GM21528 (cell line): ENCODE measurements around the gene CRISPLD2.
"Not testable (repeated sequence)": the region's sequence is repeated elsewhere in the genome, so short reads cannot be mapped to it uniquely, and the experiment has no call there.

Source experiments
- ATAC-seq: cut with Tn5 transposase; IDR thresholded peaks from one replicate; pipeline ENCODE4 v1.9.1; 2021; ENCODE audit warnings: mild to moderate bottlenecking, moderate library complexity; ENCODE audit not compliant: unreplicated experiment, low FRiP score

CRISPLD2 gene

DNA sequence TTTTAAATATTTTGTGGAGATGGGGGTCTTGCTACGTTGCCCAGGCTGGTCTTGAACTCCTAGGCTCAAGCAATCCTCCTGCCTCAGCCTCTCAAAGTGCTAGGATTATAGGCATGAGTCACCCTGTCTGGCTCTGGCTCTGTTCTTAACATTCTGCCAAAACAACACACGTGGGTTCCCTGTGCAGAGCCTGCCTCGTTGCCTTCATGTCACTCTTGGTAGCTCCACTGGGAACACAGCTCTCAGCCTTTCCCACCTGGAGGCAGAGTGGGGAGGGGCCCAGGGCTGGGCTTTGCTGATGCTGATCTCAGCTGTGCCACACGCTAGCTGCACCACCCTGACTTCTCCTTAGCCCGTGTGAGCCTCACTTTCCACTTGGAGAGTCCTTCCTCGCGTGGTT lies 19.3 kb downstream of the CRISPLD2 start:
- no peak for ATAC-seq

DNA sequence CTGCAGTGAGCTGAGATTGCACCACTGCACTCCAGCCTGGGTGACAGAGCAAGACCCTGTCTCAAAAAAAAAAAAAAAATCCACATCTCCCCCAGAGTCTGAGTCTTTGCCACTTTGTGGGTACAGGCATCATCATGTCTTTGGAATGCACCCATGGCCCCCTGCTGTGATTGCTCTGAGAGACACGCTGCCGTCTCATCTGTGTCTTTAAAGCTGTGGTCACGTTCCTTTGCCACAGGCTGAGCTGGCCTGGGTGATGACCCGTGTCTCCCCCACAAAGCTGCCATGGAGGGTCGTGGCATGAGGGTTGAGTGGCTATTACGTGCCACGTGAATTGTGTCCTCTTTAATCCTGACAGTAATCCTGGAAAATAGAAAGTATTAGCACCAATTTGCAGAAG lies 20.2 kb downstream of the CRISPLD2 start:
- ATAC-seq = no peak

DNA sequence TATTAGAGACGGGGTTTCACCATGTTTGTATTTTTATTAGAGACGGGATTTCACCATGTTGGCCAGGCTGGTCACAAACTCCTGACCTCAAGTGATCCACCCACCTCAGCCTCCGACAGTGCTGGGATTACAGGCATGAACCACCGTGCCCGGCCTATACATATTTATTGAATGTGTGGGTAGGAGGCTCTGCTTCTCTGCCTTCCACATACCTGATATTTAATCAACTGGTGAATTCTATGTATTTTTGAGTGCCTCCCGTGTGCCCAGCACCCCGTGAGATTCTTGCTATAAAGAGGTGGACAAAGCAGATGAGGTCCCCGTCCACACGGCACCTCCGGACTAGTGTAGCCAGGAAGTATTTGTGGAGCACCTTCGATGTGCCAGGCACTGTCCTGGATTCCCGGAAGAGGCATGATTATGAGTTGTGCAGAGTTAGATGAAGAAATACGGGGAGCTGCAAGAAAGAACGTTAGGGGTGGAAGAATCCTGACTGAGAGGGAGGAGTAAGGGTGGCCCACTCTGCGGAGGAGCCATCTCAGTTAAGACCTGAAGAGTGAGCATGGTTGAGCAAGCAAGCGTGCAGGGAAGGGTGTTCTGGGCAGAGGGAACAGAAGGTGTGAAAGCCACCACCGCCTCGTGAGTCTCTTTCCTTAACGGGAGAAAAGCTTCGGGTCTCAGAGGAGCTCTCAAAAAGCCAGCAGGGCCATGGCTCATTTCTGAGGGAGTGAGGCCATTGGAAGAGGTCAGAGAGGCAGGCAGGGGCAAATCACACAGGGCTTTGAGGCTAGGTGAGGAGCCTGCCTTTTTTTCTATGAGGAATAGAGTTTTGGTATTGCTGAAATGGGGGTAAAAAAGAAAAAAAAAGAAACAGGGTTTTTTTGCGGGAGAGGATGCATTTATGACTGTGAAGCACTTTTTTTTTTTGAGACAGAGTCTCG lies 21.2 kb downstream of the CRISPLD2 start:
- no peak for ATAC-seq

DNA sequence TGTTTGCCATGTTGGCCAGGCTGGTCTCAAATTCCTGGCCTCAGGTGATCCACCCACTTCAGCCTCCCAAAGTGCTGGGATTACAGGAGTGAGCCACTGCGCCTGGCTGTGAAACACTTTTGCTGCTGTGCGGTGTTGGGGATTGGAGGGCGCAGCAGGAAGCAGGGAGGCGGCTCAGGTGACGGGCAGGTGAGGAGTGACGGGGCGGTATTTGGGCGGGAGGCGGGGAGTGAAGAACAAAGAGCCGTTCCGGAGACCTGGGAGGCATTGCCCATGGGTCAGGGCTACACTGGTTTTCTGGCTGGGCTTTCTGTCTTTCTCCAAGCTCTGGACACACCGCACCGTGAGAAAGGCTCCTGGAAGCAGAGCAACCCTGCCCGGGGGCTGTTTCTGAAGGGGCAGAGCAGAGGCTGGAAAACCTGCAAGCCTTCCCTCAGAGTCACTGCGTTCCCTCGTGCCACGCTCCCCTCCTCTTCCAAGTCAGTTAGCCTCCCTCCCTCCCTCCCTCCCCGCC lies 22.1 kb downstream of the CRISPLD2 start:
- no peak for ATAC-seq

DNA sequence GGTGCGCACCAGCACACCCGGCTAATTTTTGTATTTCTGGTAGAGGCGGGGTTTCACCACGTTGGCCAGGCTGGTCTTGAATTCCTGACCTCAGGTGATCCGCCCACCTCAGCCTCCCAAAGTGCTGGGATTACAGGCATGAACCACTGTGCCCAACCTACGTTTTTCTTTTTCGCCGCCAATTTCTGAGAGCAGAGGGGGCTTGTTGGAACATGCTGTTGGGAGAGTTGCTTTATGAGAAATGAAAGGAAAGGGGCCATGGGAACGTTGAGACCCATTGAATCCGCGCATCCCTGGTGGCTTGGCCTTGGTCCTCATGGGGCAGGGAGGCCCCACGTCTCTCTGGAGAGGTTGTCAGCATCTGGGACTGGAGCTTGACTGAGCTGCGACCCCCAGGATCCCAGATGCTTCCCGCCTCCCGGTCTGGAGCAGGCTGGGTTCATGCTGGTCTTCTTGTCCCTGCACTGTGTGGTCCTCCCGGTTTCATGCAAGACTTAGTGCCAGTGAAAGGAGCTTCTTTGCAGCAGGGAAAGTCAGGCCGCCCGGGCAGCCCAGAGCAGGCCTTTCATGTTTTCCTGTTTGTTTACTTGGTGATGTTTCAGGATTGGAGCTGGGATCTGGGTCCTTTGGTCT lies 22.8 kb downstream of the CRISPLD2 start:
- no peak for ATAC-seq

DNA sequence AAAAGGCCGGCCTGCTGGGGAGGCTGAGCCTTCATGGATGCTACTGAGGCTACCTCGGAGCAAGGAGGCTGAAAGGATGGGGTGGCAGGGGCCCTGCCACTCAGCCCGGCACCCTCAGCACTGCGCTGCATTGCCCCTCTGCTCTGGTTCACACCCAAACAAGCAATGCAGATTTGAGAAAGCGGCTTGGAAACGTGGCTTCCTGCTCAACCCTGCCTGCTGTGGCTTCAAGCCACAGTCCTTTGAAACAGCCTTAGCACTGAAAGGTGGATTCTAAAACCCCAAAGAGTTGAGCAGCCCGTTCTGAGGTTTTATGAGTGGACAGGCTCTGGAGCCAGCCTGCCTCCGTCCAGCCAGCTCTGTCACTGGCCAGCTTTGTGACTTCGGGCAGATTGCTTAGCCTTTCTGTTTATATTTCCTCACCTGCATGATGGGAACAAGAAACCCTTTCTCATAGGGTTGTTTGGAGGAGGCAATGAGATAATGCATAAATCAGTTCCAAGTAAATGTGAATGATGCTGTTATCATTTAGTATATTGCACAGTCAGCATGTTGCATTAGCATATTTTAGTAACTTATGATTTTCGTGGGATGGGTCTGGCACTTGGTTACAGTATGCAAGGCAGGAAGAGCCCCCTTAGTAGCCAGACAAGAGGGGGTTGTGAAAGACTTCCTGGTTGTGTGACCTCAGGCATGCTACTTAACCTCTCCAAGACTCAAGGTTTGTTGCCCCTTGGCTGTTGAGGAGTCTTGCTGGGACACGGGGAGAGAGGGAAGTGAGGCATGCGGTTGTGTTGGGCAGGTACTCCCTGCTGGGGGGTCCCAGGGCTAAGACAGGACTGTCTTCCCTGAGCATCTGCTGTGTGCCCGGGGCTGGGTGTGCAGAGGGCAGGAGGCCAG lies 23.6 kb downstream of the CRISPLD2 start:
- no peak for ATAC-seq

DNA sequence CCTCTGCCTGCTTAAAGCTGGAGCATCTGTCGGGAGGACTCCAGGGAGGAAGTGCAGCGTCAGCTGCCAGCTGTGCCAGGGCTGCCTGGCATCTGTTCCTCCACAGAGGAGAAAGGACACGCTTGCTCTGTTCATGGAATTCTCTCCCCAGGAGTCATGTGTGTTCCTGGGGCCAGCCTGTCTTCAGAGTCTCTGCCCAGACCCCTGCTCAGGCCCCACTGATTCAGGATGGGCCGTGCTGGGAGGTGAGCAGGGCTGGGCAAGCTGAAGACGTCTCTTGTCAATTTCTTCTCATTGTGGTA lies 24.2 kb downstream of the CRISPLD2 start:
- ATAC-seq = no peak

DNA sequence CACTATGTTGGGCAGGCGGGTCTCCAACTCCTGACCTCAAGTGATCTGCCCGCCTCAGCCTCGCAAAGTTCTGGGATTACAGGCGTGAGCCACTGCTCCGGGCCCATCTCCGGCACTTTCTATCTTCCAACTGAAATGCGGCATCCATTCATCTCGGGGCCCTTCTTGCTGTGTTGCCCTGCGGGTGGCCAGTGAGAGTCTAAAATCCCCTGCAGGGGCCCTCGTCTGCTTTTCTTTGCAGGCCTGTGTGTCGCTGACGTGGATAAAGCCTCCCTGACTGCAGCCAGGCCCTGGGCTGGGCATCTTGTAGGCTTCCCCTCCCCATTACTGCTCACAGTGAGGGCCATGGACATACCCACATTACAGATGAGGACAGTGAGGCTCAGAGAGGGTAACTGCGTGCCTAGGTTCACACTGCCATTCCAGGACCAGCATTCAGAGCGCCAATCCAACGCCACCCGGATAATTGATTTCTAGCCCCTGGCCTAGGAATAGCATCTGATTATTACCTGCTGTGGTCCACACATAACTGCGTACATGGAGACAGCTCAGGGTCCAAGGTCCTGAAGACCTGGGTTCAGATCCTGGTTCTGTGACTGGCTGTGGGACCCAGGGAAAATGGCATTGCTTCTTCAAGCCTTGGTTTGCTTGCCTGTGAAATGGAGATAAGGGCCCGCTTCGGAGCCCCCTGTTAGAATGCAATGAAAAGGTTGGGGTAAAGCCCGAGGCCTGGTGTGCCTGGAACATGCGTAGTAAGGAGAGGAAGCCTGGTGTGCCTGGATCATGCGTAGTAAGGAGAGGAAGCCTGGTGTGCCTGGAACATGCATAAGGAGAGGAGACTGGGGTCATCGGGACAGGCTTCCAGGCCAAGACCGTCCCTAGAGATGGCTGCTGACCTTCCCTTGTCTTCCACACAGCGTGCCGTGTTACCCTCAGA lies 25.0 kb downstream of the CRISPLD2 start:
- ATAC-seq = no peak

DNA sequence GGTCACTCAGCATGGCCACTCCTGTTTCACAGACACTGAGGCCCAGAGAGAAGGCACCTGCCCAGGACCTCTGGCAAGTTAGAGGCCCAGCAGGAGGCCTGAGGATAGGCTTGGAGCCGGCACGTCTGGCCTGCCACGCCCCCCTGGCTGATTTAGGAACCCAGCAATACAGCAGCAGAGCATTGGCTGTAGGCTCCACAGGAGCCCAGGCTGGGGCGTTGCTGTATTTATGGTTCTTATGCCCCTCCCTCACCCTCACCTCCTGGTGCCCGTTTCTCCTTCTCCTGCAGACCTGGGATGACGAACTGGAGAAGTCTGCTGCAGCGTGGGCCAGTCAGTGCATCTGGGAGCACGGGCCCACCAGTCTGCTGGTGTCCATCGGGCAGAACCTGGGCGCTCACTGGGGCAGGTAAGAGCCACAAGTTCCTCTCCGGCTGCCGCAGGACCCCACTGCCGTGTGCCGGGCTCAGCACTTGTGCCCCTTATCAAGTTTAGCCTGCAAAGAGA lies 25.8 kb downstream of the CRISPLD2 start:
- no peak for ATAC-seq

DNA sequence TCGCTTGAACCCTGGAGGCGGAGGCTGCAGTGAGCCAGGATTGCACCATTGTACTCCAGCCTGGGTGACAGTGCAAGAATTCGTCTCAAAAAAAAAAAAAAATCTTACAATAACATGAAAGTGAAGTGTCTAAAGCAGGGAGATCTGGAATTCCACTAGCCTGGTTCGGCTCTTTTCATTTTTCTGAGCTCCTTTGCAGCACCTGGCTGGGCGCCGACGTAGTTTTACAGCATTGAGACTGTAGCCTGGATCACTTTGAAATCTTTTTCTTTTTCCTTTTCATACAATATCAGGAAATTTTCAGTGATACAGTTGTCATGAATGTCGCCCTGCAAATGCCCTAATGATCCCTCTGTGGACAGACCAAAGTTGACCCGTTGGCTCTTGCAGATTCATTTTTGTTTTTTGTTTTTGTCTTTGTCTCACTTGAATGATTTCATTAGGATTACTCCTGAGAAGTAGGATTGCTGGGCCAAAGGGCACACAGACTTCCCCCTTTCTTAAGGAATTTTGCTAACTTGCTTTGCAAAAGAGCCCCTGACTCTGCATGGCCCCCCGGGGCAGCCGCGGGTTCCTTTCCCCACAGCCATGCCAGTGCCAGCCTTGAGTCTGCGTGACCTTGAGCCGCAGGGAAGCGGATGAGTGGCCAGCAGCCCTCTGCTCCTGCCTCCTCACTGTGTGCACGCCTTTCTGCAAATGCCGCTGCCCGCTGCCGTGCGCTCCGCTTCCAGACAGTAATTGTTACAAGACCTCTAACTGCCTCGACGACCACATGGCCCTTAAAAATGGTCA lies 28.0 kb downstream of the CRISPLD2 start:
- no peak for ATAC-seq

DNA sequence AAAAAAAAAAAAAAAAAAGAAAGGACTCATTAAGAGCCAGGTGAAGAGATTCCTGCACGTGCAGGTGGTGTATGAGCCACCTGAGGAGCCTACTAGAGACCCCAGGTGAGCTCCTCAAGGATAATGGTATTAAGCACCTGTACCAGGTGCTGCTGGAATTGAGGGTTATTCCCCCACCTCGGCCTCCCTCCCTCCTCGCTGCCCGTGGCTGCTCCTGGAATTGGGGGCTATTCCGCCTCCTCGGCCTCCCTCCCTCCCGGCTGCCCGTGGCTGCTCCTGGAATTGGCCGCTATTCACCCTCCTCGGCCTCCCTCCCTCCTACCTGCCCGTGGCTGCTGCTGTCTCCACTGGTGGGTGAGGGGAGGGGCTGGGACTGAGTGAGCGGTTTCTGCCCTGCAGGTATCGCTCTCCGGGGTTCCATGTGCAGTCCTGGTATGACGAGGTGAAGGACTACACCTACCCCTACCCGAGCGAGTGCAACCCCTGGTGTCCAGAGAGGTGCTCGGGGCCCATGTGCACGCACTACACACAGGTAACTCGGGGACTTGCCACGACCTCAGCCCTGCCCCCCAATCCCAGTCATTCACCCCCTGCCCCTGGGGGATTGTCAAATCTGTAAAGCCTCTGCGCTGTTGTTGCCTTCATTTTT lies 29.3 kb downstream of the CRISPLD2 start:
- ATAC-seq = no peak

DNA sequence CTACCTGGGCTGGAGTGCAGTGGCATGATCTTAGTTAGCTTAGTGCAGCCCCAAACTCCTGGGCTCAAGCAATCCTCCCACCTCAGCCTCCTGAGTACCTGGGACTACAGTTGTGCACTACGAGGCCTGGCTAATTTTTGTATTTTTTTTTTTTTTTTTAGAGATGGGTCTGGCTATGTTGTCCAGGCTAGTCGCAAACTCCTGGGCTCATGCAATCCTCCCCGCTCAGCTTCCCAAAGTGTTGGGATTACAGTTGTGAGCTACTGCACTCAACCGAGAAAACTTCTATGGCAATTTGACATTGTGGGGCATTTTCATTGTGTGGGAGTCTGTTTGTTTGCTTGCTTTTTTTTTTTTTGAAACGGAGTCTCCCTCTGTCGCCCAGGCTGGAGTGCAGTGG lies 30.0 kb downstream of the CRISPLD2 start:
- no peak for ATAC-seq

DNA sequence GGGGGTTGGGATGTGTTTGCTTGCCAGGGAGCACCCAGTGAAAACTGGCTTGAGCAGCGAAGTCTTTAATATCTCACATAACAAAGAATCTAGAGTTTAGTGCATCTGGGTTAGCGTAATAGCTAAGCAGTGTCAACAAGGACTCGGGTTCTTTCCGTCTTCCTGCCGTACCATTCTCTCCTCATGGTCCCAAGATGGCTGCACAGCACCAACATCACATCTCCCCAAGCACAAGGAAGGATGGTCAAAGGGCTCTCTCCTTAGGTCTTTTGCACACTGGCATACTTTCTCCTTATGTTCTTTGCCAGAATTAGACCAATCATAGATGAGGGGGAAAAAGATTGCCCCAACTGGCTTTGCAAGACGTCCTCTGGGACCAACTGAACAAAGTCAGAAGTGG lies 30.9 kb downstream of the CRISPLD2 start:
- ATAC-seq = no peak

DNA sequence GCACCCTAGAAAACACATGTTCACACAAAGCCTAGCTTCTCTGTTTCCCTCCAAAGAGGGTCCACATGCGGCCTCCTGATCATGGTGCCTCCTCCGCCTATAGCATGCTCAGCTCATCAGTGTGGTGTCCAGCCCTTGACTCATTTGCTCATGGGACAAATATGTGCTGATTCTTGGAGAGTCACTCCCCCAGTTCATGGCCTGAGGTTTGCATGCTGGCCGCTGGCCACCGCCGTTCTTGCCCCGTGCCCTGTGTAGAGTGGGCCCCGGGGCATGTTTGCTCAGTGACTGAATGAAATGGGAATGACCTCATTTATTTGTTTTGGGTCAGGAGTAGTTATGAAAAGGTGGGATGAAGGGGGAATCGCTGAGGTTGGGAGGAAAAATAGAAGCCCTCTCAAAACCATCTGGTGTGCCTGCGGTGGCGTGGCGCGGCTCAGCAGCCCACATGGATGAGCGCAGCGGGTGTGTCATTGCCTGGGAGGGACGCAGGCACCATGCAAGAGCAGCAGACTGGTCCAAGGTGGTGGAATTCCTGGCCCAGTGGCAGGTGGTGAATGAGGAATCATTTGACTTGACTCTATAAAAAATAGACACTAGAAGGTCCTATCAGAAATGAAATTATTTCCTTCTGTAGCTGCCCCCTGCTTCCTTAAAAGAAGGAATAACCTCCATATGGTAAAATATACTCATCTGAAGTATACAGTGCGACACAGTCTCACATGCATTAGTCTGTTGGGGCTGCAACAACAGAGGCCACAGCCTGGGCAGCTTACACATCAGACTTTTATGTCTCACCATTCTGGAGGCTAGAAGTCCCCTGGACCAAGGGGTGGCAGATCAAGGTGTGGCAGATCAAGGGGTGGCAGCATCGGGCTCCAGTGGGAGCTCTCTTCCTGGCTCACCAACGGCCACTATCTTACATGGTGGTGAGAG lies 31.7 kb downstream of the CRISPLD2 start:
- ATAC-seq = no peak

DNA sequence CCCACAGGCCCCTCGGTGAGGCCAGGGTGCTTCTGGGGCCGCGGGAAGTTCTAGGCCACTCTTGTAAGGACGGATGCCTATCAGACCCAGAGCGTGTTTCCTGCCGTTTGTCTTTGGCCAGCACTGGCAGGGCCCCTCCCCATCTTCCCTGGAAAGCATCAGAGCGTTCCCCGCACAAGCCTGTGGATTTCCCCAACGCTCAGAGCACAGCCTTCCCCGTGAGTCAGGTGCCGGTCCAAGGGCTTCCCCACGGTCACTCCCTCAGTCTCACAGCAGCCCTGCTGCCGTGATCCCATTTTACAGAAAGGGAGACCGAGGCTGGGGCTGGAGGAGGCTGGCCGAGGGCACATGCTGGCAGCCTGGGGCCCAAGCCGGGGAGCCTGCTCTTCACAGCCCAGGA lies 33.7 kb downstream of the CRISPLD2 start:
- ATAC-seq = no peak

DNA sequence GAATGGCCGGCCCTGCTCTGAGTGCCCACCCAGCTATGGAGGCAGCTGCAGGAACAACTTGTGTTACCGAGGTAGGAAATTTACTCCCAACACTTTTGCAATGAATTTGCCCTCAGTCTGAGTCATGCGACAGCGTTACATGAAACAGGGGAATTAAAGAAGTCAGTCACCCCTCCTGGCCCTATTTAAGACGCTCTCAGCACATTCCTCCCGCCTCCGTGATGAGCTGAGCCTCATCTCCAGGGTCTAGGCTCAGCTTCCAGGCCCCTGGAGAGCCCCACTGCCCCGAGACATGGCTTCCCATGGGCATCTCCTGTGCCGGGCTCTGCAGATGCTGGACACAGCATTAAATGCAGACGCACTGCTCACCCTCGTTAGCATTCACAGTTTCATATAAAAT lies 35.0 kb downstream of the CRISPLD2 start:
- ATAC-seq = no peak

DNA sequence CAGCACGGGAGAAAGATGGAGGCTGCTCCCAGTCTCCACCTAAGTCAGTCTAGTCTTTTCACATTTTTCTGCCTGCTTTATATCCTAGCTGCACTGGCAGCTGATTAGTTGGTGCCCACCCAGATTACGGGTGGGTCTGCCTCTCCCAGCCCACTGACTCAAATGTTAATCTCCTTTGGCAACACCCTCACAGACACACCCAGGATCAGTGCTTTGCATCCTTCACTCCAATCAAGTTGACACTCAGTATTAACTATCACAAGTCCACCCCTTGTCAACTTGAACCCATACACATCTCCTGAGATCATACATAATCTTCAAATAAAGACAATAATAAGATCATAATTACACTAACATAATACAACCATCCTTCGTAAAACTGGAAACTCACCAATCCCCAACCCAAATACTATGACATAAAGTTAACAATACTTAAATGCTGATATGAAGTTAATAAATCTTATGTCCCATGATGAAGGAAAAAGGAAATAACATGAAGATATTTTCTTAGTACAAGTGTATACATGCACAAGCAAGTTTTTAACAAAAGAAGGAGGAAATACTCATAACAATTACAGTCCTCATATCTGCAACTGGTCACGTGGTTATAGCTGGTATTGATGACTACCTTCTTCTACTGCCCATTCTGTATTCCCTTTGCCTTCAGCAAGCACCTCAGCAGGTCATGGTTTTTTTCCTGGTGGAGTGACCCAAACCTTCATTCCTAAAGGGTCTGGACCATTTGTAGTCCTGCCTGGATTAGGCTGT lies 35.8 kb downstream of the CRISPLD2 start:
- ATAC-seq = not testable (repeated sequence)
